B cell (primary cell): ENCODE results near the gene TMEM223. TPM values are rescaled to one million over a fixed set of nuclear protein-coding genes. Genes with fewer than 3 reads are reported as not detected.

Source experiments
- ATAC-seq: fragments of 200-7000 bp; cut with Tn5 transposase; one replicate; pipeline ENCODE4 v1.10.0; 2021; ENCODE audit warnings: low read depth, mild to moderate bottlenecking, moderate number of reproducible peaks, moderate library complexity
- CTCF ChIA-PET: fragments of 350-600 bp; sonication (Branson Sonifier 250); formaldehyde crosslinking; loops from one replicate; lab custom pipeline; 2021; ENCODE audit warnings: antibody characterized with exemption, inconsistent platforms; lab: Charles Lee
- POLR2A ChIA-PET: fragments of 350-600 bp; sonication (Branson Sonifier 250); formaldehyde crosslinking; loops from one replicate; lab custom pipeline; 2021; ENCODE audit warnings: antibody characterized with exemption; lab: Charles Lee
- DNase-seq: peaks from one replicate; pipeline ENCODE4 v3.0.0; 2013
- H2AFZ ChIP-seq: 2 replicates; pipeline ENCODE4 v1.6.1; 2012; ENCODE audit warnings: mild to moderate bottlenecking, low read depth, low read length; ENCODE audit not compliant: insufficient read depth, poor library complexity, severe bottlenecking
- H3K27ac ChIP-seq, 2 donors: 1 replicate in 1 of 2; 2 replicates in 1 of 2; pipeline ENCODE4 v1.5.1; 2012 to 2013; ENCODE audit warnings: low read length in 2 of 2, mild to moderate bottlenecking in 2 of 2, moderate library complexity in 1 of 2
- H3K27me3 ChIP-seq, 4 experiments: fragments of 200-600 bp in 1 of 4; sonication (generic) in 1 of 4; replicated peaks in 1 of 4; 1 replicate in 2 of 4; 2 replicates in 2 of 4; pipeline versions ENCODE4 v1.6.1 to v1.7.0; 2013 to 2016; ENCODE audit warnings: low read length in 3 of 4, mild to moderate bottlenecking in 2 of 4, mixed read lengths in 1 of 4, moderate library complexity in 1 of 4; ENCODE audit not compliant: insufficient read depth in 4 of 4, control insufficient read depth in 3 of 4; ENCODE audit errors: control extremely low read depth in 1 of 4
- H3K36me3 ChIP-seq, 2 experiments: replicated peaks in 1 of 2; 1 replicate in 1 of 2; 2 replicates in 1 of 2; pipeline versions ENCODE4 v1.6.1 to v1.7.1; 2013; ENCODE audit warnings: low read length in 1 of 2; ENCODE audit not compliant: insufficient read depth in 2 of 2, control insufficient read depth in 1 of 2; ENCODE audit errors: control extremely low read depth in 1 of 2, extremely low read depth in 1 of 2
- H3K4me1 ChIP-seq, 2 donors: fragments of 200-600 bp in 1 of 2; sonication (generic) in 1 of 2; 1 replicate in 1 of 2; 2 replicates in 1 of 2; pipeline versions ENCODE4 v1.5.1 to v1.6.1; 2013 to 2017; ENCODE audit warnings: low read length in 2 of 2; ENCODE audit not compliant: control insufficient read depth in 2 of 2, insufficient read depth in 2 of 2
- H3K4me2 ChIP-seq: replicated peaks from 2 replicates; pipeline ENCODE3; 2012; ENCODE audit warnings: mild to moderate bottlenecking, low read depth, low read length; ENCODE audit not compliant: poor library complexity, severe bottlenecking
- H3K4me3 ChIP-seq, 5 experiments: fragments of 200-600 bp in 1 of 5; sonication (generic) in 1 of 5; 1 replicate in 3 of 5; 2 replicates in 2 of 5; pipeline versions ENCODE4 v1.5.1 to v1.7.0; 2011 to 2016; ENCODE audit warnings: low read length in 4 of 5, mild to moderate bottlenecking in 4 of 5, low read depth in 2 of 5, control low read depth in 1 of 5, moderate library complexity in 1 of 5; ENCODE audit not compliant: insufficient read depth in 1 of 5; ENCODE audit errors: control extremely low read depth in 1 of 5, extremely low read depth in 1 of 5
- H3K79me2 ChIP-seq: fragments of 200-600 bp; sonication (generic); one replicate; pipeline ENCODE4 v1.6.0; 2016; ENCODE audit warnings: low read length; ENCODE audit not compliant: control insufficient read depth, insufficient read depth
- H3K9ac ChIP-seq: fragments of 200-600 bp; sonication (generic); 2 replicates; pipeline ENCODE4 v1.6.1; 2017; ENCODE audit warnings: mild to moderate bottlenecking, low read length, moderate library complexity
- H3K9me3 ChIP-seq, 3 donors: one replicate each; pipeline versions ENCODE4 v1.6.1 to v1.7.1; 2013; ENCODE audit warnings: low read length in 2 of 3; ENCODE audit not compliant: control insufficient read depth in 2 of 3, insufficient read depth in 1 of 3; ENCODE audit errors: control extremely low read depth in 1 of 3
- H4K20me1 ChIP-seq: 2 replicates; pipeline ENCODE4 v1.6.0; 2012; ENCODE audit warnings: mild to moderate bottlenecking, low read length; ENCODE audit not compliant: insufficient read depth, control insufficient read depth, poor library complexity, severe bottlenecking
- H3K27ac Mint-ChIP-seq: one replicate; pipeline ENCODE4 v1.8.0; 2021; ENCODE audit warnings: mixed read lengths
- H3K27me3 Mint-ChIP-seq: one replicate; pipeline ENCODE4 v1.8.0; 2021; ENCODE audit warnings: mixed read lengths
- H3K4me1 Mint-ChIP-seq: one replicate; pipeline ENCODE4 v1.8.0; 2021; ENCODE audit warnings: mixed read lengths
- H3K4me3 Mint-ChIP-seq: one replicate; pipeline ENCODE4 v1.8.0; 2021; ENCODE audit warnings: mixed read lengths
- H3K9me3 Mint-ChIP-seq: one replicate; pipeline ENCODE4 v1.8.0; 2022; ENCODE audit warnings: mixed read lengths; ENCODE audit not compliant: insufficient read depth
- EZH2 ChIP-seq: IDR thresholded peaks from 2 replicates; pipeline ENCODE4 v1.6.1; 2012; ENCODE audit warnings: borderline replicate concordance, low read depth, mild to moderate bottlenecking, moderate library complexity, low read length; ENCODE audit not compliant: insufficient read depth, poor library complexity, severe bottlenecking
- WGBS: methylation state at CpG from one replicate; pipeline ENCODE4 v1.1.5; 2013; ENCODE audit warnings: missing lambda C conversion rate; ENCODE audit not compliant: insufficient coverage; 5-methylcytosine and 5-hydroxymethylcytosine counted together
- intact Hi-C: fragments of 100-400 bp; cut with micrococcal nuclease; formaldehyde crosslinking; loops from one replicate; pipeline ENCODE4 v1.10.0; 2022
- polyA plus RNA-seq: library from polyadenylated mRNA; depleted of rRNA; stranded (reverse); fragments of >200 nt; gene quantifications from 2 replicates; pipeline ENCODE4 v1.2.3, GENCODE V29; 2012
- total RNA-seq, 2 donors: library from RNA; stranded (reverse); fragments of 120-200 nt in 1 of 2; gene quantifications; 1 replicate in 1 of 2; 2 replicates in 1 of 2; pipeline versions ENCODE4 v1.2.3 to v1.2.4, GENCODE V29; 2013 to 2022
- TF ChIP-seq, protein P1 (sequence below): fragments of 200-600 bp; IDR thresholded peaks from one replicate; pipeline ENCODE4 v1.8.0; 2022; ENCODE audit warnings: antibody characterized with exemption, mild to moderate bottlenecking

The TMEM223 gene
- total and polyA plus RNA-seq, 2 donors (not counting 1 experiment from before 2014, with no cell fraction given) = 12.0 to 15.6 TPM

DNA sequence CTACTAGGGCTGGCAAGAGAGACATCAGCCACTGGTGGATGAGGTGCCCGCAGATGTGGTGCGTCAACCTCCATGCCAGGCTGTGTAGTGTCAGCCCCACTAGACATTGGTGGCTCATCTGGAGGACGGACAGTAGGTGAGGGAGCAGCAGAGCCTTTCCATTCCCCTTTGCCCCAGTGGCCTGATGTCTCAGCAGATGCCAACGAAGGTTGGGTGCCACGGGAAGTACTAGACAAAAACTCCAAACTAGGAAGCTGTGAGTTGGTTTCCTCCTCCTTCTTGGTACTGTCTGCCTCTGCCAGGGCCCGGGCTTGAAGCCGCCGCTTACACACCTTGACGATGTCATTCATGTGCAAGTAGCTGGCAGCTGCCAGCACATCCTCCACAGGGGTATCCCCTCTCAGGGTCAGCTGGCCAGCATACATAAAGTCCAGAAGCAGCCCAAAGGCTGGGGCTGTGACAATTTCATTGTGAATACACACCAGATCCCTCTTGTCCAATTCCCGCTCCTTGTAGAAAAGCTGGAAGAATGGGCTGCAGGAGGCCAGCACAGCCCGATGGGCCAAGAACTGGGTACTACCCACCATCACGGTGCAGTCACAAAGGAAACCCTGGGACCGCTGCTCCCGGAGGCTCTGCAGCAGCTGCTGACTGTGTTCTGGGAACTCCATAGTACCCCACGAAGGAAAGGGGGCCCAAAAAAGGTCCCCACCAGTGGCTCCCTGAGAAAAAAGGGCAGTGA lies 38.6 kb downstream of the TMEM223 start:
- Histone ChIP-seq H3K4me1 (peaks cover 7 to 21% of the 10 kb centered on the region in 2 donors), H3K36me3 (peaks cover 0 to 19% of the 10 kb centered on the region in 2 experiments), H3K4me2 (peak overlapping the region; percentile 96), H3K9ac (peak overlapping the region; percentile 81), H3K9me3 (no peaks in the 10 kb centered on the region), H4K20me1 (peaks cover 6% of the 10 kb centered on the region), H3K27ac (peak overlapping the region; percentile 35 to 84), H2AFZ (peak overlapping the region; percentile 95), H3K27me3 (no peaks in the 10 kb centered on the region), H3K4me3 (peak overlapping the region; percentile 82 to 94 (median 86)), H3K79me2 (peaks cover 40% of the 10 kb centered on the region)
- H3K9me3 Mint-ChIP-seq = no peaks in the 10 kb centered on the region
- TF ChIP-seq, protein P1, sequence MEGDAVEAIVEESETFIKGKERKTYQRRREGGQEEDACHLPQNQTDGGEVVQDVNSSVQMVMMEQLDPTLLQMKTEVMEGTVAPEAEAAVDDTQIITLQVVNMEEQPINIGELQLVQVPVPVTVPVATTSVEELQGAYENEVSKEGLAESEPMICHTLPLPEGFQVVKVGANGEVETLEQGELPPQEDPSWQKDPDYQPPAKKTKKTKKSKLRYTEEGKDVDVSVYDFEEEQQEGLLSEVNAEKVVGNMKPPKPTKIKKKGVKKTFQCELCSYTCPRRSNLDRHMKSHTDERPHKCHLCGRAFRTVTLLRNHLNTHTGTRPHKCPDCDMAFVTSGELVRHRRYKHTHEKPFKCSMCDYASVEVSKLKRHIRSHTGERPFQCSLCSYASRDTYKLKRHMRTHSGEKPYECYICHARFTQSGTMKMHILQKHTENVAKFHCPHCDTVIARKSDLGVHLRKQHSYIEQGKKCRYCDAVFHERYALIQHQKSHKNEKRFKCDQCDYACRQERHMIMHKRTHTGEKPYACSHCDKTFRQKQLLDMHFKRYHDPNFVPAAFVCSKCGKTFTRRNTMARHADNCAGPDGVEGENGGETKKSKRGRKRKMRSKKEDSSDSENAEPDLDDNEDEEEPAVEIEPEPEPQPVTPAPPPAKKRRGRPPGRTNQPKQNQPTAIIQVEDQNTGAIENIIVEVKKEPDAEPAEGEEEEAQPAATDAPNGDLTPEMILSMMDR = no peak
- TF ChIP-seq EZH2 = no peak
- H3K4me3 Mint-ChIP-seq = peak overlapping the region; percentile 99
- DNase-seq (no peak), ATAC-seq (no peak)
- peak overlapping the region; percentile 99 for H3K27ac Mint-ChIP-seq
- WGBS = 78% methylated on average over 15 of the region's 15 CpGs
- no peaks in the 10 kb centered on the region for H3K27me3 Mint-ChIP-seq
- ChIA-PET POLR2A (interaction anchor here (0.5 to 3.9 kb wide), 30 partner anchors 8 to 1952 kb away, joined by 3 to 75 read pairs (median 6); partner anchors contain the start of genes B3GAT3, C11orf98, CSKMT and EEF1G), CTCF (interaction anchor here (0.6 to 2.6 kb wide), 14 partner anchors 10 to 1551 kb away, joined by 3 to 32 read pairs (median 5); partner anchors contain the start of genes HNRNPUL2, STX5, TEX54 and TMEM179B)
- intact Hi-C loops = loop anchor here (1.0 kb wide), 1 partner anchor 8 kb away; the partner anchor contains the start of gene POLR2G
- peaks cover 30% of the 10 kb centered on the region for H3K4me1 Mint-ChIP-seq
